Activated CD4-positive, alpha-beta T cell treated with anti-CD3 and anti-CD28 coated beads, Interleukin-2, amount 50 U/mL, for 24 hours (primary cell): Measurements from ENCODE around the gene GHRL.

Experiments used
- DNase-seq, 2 donors: peaks; one replicate each; pipeline ENCODE4 v3.0.0-alpha.2; 2020; ENCODE audit warnings: low read depth in 1 of 2, low spot score in 1 of 2

GHRL gene, protein sequence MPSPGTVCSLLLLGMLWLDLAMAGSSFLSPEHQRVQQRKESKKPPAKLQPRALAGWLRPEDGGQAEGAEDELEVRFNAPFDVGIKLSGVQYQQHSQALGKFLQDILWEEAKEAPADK

GRCh38 chr3:10292505-10293419, at the start of gene GHRL:
Gene GHRL, minus strand, starts transcription at chr3:10292947. Its CDS starts 2,767 bp downstream, at chr3:10290180.
- no peak for DNase-seq

DNA sequence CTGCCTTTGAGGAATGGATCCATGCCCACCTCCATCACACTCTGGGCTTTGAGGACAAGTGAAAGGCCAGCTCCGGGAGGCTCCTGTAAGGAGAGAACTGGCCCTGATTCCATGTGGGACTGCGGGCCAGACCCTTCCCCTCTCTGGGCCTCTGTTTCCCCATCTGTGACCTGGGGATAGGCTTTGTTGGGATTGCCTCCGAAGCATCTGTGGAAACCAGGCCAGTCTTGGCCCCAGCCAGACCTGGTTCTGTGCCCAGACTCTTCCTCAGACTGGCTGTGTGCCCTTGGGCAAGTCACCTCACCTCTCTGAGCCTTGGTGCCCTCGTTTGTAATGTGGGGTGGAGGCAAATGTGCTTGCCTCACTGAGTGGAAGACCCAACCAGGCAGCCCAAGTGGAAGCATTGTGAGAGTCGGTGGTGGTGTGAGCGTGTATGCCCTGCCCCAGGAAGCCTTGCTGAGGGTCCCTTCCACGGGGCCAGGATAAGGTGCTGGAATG, 49.2 kb upstream of the GHRL start:
- no peak for DNase-seq

DNA sequence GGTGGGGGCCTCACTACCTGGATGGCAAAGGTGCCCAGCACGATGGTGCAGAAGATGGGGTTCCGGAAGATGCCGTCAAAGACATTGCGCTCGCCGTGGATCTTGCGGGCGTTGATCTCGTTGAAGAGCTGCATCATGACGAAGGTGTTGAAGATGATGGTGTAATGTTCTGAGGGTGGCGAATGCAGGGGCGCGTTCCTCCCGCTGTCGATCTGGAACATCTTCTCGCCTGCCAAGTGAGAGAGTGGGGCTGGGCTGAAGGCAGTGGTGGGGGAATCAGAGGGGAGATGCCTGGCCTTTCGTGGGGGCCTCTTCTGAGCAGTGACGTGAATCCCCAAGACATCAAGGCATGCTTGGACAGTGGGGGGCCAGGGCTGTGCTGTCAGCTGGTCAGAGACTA, 47.7 kb upstream of the GHRL start:
- no peak for DNase-seq

GRCh38 chr3:10340046-10340445, 47.3 kb upstream of the GHRL start:
- no peak for DNase-seq

DNA sequence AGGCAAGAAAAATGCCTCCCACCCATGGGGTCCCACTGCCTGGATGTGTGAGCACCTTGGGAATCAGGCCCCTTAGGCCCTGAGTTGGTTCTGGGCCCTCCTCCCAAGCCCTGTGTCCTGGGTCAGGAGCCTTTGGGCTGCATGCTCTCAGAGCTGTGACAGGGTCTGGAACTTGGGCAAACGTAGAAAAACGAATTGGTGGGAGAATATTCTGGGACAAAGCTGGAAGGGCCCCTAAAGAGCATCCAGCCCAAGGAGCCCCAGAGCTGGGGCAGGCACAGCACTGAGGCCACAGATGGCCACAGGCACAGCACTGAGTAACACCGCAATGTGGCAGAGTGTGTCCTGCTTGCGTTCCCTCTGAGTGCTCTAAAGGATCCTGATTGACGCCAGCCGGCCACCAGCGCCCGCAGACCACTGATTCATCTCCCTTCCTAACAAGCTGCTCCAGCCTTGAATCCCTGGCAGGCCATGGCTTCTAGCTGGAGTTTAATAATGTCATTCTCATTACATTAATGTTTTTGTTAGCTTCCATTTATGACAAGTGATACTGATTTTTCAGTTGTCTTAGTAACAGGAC, 46.7 kb upstream of the GHRL start:
- DNase-seq: no peak

GRCh38 chr3:10338591-10339353, 46.0 kb upstream of the GHRL start:
- no peak for DNase-seq

DNA sequence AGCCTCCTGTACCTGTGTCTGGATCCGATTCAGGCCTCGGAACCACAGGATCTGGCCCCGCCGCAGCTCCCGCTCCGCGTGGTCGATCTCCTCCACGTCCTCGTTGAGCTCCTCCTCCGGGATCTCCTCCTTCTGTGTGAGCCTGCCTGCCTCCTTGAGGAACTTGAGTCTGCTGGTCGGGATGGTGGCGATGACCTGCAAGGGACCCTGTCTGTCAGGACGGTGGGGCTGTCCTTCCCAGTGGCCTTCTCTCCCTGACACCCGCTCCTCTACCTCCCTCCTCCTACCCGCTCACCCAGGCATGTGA, 45.4 kb upstream of the GHRL start:
- DNase-seq: no peak

DNA sequence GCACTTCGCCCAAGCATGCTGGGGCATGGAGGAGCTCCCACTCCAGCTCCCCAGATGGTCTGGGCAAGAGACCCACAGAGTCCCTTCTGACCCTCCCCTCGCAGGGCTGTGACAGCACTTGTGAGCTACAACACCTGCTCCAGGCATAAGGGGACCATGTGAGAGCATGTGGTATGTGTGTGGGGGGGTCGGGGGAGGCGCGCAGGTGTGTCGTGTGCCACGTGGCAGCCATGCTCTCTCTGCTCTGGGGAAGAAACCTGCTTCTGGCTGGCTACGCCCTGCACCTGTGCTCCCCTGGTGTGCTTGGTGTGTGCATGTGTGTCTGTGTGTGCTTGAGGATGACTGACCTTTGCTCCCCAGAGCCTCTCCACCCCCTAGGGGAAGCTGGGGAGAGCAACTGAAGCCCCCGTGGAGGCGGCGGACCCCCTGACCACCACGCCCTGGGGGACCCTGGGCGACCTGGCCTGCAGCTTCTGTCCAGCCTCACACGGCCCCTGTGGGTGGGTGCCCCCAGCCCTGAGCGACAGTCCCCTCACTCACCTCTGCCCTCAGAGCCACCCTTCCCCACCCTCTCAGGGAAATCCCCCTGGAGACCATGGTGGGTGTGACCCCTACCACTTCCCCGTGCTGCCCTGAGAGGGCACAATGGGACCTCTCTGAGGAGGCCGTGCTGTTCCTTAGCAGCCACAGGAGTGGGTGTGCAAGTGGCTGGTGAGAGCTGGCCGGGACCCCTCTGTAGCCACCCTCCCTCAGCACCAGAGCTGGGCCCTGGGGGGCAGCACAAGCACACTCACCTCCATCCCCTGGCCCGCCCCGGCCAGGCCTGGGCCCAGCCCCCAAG, 44.8 kb upstream of the GHRL start:
- DNase-seq: no peak

- no peak for DNase-seq
Measured at GRCh38 chr3:10336761-10337160, 44.0 kb upstream of the GHRL start.

DNA sequence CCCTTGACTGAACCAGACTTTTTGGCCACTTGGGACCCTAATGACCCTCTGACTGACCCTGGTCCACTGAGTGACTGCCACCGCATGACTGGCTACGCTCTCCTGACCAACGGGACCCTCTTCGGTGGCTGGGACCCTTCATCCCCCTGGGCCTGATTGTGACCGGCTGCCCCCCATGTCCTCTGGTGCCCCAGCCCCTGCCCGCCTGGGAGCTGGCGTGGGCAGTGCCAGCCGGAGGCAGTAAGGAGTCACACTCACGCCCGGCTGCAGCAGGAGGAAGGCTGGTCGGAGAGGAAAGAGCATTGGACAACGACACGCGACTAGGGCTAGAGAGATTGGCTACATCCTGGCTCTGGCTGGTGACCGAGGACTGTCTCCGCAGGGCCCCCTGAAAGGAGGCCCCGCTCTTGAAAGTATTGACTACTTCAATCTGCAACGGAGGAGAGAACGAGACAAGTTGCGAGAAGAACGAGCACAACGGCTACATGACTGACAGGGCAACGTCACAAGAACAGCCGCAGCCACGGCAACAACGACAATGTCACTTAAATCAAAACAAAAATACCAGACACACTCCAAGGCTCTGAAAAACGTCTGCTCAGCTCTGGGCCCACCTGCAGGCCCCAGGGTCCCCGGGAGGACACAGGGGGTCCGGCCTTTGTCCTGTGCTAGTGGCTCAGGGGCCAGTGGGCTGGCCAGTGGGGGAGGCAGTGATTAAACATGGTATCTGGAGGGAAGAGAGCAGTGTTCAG, 43.3 kb upstream of the GHRL start:
- no peak for DNase-seq

- no peak for DNase-seq
Measured at GRCh38 chr3:10335190-10335738, 42.5 kb upstream of the GHRL start.

DNA sequence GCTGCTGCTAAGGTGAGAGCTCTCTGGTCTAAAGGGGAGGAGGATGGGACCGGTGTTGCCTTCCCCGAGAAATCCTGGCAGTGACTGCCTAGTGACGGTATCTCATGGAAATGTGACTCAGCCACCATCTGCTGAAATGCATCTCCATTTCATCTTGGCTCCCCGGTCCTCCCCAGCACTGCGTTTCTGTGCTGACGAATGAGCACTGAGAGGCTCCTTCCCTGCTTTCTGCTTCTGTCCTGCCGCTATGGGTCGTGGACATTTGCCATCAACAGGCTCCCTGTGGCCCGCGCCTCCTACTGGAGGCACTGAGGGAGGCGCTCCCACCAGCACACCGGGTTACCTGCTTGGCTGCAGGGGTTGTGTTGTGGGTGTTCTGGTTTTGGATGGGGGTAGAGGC, 41.7 kb upstream of the GHRL start:
- no peak for DNase-seq

- no peak for DNase-seq
Measured at GRCh38 chr3:10334042-10334441, 41.3 kb upstream of the GHRL start.

DNA sequence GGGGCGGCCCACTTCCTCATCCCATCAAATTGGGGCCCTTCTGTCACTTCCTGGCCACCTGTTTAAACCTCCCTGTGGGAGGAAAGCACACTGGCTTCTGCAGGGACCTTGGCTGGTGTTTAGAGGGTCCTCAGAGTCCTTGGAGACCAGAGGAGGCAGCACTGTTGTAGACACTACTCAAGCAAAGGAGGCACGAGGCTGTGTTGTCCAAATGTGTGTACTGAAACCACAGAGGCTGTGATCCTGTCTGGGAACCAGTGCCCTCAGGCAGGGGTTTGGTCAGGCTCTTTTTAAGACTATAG, 40.6 kb upstream of the GHRL start:
- no peak for DNase-seq

DNA sequence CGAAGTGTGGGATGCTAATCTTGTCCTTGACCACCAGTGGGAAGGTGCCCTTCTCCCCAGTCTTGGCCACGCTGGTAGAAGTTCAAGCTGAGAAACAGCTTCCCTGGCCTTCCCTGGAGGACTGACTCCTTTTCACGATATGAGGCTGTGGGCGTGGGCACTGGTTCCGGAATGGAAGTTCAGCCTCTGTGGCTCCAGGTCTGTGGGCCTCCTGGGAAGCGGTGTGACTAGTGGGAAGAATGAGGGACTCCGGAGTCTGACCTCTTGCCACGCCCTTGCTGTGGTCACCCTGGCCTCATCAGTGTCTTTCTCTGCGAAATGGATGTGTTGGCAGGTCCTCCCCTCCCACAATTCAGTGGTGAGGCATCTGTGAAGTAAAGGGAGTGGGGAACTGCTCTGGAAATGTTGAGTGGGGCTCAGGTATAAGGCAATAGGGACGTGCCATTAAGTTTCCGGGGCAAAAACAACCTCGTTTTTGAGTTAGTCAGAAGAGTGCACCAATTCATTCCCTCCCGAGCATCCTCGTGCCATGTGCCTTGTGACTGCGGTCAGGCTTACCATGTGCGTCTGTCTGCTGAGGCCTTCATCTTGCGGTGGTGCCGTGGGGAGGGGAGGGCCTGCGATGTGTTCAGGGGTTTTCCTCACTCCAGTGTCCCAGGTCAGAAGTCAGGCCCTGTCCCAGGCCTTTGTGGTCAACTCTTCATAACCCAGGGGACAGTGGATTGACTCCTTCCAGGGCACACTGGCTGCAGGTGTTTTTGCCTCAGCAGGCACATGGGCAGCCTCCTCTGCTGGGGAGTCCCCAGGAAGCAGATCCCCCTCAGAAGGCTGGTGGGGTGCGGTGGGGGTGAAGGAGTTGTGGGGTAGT, 40.0 kb upstream of the GHRL start:
- no peak for DNase-seq

GRCh38 chr3:10331320-10331719, 38.6 kb upstream of the GHRL start:
- no peak for DNase-seq

DNA sequence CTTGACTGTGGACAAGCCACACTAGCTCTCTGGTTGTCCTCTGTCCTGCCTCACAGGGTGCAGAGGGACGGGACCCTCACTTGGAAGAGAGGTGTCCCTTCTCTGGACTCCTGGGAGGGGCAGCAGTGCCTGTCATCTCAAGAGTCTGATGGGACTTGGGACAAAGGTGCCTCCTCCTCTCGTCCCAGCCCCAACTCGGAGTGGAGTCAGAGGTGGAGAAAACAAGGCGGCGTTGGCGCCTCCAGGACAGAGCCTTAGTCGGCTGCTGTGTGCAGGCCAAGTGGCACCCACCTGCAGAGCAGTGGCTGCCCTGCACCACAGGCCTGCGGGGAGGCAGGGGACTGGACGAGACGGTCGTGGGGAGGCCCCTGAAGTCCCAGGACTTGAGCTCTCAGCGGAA, 37.6 kb upstream of the GHRL start:
- no peak for DNase-seq

- no peak for DNase-seq
Measured at GRCh38 chr3:10329495-10330015, 36.8 kb upstream of the GHRL start.
